COLO829 (cell line): ENCODE measurements around the gene ADAM17.
"Not testable (repeated sequence)": the region's sequence is repeated elsewhere in the genome, so short reads cannot be mapped to it uniquely, and the experiment has no call there.

Source experiments
- DNase-seq: peaks from one replicate; pipeline ENCODE4 v3.0.0; 2012; ENCODE audit warnings: low spot score

Gene ADAM17

DNA sequence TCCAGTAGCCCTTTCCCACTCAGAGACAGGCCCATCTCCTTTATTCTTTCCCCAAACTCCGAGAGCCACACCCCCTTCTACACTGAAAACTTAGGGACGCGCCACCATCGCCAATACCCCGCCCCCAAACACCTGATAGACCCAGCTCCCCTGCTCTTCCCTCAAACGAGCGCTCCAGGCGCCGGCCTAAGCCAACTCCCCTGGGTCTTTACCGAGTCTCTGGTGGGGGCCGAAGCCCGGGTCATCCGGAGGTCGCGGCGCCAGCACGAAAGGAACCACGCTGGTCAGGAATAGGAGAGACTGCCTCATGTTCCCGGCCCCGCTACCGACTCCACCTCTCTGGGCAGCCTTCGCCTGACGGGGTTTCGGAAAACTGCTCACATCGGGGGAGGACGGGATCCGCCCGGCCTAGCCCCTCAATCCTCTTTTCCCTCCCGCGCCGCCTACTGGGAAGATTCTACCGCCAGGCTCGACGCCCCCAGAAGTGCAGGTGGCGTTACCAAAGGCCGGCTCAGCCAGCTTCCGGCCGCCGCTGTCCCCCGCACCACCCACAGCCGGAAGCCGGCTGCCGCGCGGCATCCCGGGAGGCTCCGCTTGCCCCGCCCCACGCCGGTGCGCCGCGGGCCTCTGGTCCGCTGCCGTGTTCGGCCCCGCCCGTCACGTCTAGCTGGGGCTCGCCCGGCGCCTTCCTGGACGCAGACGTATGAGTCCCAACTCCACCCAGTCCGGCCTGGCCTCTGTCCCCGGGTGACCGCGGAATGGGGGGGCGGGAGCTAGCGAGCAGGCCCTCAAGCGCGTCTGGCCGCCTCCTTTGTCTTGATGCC, at the start of gene ADAM17:
ADAM17 (minus strand) TSS at position 534 of the 824 bp plus-strand sequence; CDS start at position 309, 225 bp downstream.
- DNase-seq = peak; percentile 79

DNA sequence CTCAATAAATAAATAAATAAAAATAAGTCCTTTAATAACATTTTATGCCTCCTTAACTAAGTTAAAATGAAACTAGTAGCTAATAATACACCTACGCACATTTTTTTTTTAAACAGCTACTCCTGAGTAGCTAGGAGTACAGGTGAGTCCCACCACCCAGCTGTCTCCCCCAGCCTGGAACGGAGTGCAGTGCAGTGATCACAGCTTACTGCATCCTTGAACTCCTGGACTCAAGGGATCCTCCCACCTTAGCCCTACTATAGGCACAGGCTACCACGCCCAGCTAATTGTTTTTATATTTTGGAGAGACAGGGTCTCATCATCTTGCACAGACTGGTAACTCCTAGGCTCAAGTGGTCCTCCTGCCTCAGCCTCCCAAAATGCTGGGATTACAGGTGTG, 46.8 kb upstream of the ADAM17 start:
- DNase-seq = no peak

DNA sequence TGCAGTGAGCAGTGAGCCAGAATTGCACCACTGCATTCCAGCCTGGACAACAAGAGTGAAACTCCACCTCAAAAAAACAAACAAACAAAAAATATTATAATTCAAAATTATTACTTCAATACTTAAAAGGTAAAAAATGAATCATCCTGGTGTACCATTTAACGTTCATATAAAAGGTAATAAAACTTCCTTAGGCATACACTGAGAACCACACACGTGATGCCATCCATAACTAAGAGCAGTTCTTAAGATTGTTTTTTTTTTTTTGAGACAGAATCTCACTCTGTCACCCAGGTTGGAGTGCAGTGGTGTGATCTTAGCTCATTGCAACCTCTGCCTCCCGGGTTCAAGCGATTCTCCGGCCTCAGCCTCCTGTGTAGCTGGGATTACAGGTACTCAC, 45.8 kb upstream of the ADAM17 start:
- no peak for DNase-seq

DNA sequence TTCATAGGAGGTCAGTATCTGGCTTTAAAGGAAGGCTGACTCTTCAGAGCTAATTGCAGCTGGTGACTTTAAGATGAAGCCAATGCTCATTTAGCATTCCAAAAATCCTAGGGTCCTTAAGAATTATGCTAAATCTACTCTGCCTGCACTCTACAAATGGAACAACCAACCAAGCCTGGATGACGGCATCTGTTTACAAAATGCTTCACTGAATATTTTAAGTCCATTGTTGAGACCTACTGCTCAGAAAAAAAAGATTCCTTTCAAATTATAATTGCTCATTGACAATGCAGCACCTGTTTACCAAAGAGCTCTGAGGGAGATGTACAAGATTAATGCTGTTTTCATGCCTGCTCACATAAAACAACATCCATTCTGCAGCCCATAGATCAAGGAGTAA, 43.8 kb upstream of the ADAM17 start:
- no peak for DNase-seq

DNA sequence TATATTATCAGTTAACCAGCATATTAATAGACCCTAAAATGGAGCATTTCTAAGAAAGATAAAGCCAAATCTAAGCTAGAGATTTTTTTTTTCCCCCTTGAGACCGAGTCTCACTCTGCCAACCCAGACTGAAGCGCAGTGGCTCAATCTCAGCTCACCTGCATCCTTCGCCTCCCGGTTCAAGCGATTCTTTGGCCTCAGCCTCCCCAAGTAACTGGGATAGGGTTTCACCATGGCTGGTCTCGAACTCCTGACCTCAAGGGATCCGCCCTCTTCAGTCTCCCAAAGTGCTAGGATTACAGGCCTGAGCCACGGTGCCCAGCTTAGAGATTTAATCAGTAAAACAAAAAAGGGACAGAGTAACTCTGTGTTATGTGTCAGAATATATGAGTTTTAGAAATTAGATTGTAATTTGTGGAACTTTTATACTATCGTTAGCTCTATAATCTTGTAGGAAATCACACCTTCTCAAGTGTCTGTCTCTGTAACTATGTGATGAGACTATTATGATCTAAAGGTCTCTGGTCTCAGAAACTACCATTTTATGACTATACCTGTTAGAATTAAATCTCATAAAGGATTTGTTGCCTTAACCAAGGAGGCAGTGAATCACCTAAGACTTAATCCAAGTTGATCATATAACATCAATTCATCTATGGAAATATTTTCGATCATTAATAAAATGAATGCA, 41.1 kb upstream of the ADAM17 start:
- DNase-seq = no peak

DNA sequence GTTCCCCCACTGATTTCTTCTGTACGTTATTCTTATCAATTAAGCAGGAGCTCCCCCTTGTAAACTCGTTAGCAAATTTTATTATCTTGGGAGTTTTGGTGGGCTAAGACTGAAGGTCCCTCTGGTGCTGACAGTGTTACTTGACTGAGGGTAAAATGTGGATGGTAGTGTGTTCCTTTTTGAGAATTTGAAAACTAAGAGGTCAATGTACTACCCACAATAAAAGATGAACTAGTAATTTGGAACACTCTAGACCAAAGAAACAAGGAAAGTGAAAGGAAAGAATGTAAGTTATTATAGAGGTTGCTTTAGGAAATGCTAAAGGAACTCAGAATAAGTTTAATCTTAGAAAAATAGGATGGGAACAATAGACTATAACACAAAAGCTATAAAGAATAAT, 40.1 kb upstream of the ADAM17 start:
- DNase-seq = no peak

DNA sequence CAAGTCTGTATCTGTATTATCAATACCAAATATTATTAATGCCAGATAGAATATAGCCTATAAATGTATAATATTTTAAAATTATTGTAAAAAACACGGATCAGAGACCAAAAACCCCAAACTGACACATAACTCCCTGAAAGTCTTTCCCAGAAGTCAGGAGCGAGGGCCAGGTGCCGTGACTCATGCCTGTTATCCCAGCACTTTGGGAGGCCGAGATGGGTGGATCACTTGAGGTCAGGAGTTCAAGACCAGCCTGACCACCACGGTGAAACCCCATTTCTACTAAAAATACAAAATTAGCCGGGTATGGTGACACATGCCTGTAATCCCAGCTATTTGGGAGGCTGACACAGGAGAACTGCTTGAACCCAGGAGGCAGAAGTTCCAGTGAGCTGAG, 39.6 kb upstream of the ADAM17 start:
- DNase-seq = not testable (repeated sequence)

DNA sequence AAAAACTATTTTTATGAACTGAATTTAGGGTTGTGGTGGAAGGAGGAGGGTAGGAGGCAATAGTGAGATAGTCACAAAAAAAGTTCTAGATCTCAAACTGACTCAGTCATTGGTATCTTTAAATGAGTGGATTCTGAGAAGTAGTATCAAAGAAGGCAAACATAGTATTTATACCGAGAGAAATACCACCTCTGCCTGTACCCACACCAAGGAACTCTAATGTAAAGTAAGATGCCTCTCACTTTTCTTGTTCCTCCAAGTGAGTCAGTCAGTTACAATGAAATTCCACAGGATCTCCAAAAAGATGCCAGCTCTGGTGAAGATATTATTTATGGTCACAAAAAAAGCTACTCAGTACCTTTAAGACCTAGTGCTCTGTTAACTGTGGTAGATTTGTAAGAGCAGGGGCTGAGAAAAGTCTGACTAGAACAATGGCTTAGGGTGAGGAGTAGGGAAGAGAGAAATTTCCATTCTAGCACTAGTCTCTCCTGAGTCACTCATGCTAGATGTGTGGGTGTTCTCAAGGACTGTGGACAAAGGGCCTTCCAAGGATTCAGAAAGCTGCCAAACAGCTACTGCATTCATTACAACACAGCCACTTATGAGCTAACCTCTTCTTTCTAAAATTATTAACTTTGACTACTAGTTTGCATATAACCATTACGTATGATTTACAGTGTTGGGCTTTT, 38.9 kb upstream of the ADAM17 start:
- DNase-seq = peak; percentile 89

DNA sequence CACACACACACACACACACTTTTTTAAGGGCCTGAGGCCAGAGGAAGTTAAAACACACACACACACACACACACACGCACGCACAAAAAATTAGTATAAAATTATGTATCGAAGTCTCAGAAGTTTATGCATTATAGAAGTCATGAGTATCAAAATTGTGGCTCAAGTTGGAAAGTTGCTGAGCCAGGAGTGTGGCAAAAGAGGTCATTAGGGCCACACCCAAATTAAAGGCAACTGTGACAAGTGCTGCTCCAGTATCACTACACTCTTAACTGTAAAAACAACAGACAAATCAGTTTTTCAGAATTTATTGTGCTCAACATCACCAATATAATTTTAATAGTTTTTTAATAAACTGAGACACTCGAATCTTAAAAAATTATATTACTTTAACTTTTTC, 38.3 kb upstream of the ADAM17 start:
- DNase-seq = no peak

DNA sequence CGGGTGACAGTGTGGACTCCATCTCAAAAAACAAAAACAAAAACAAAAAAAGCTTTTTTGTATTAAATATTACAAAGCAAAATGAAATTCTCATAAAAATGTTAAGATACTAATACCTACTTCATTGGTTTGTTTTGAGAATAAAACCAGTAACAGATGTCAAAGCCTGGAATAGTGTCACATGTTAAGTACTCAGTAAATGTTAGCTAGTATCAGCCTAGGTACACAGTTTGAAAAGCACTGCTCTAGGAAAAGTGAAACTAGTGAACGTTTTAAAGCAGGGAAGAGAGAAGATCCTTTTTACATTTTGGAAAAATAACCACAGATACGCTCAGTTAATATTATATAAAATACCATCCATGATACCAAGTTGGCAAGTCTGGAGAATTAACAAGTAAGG, 37.1 kb upstream of the ADAM17 start:
- DNase-seq = no peak

DNA sequence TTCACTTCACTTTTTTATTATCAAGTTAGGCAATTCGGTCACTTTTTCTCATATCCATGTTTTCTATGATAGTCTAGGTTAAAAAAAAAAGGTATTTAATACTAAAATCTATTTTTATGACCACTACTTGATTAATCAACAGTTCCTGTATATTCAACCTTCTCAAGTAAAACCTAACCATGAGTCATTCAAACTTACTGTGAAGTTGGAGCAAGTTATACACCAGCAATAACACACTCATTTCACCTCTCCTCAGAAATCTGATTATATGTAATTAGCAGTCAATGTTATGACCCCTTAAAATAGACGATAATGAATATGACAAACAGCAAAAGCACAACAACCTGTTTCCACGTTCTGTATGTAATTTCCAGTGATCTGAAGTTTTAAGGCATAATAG, 35.0 kb upstream of the ADAM17 start:
- no peak for DNase-seq

DNA sequence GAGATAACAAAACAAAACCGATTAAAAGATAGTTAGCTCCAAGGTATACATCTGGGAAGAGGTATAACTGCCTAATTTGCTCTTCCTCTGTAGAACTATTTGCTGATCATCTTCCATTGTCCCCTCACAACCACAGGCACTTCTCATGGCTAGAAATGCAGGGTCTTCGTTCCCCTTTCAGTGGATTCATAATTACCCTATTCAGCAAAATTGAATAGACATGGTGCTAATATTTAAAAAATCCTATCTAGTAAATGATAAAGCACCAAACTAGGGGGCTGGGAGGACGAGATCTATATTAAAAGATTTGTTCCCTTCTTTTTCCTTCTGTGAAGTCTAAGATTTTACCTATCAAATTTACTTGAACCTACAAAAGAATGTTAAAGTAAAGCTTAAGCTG, 30.8 kb upstream of the ADAM17 start:
- DNase-seq = no peak

DNA sequence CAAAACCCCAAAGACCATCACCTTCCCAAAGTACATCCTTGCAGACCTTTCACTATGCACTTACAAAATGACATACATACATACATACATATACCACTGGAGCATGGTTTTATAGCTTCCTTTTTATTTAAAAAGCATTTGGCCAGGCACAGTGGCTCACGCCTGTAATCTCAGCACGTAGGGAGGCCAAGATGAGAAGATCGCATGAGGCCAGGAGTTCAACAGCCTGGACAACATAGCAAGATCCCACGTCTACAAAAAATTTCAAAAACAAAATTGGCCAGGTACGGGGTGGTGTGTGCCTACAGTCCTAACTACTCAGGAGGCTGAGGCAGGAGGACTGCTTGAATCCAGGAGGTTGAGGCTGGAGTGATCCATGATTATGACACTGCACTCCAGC, 29.9 kb upstream of the ADAM17 start:
- no peak for DNase-seq

DNA sequence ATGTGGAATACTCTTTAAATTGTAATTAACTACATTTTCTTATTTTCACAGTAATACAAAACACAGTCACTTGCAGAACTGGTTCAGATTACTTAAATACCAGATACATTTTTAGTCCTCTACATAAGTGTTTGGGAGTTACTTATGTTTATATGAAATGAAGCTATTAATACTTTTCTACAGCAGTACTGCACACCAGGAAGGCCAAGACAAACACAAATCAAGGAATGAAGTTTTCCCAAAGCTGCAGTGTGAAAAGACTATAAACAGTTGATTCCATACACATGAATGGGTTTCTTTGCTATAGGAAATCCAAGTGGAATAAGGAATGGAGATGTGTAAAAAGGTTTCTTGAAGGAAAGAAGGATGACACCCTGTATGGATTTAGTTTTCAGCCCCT, 29.3 kb upstream of the ADAM17 start:
- not testable (repeated sequence) for DNase-seq

DNA sequence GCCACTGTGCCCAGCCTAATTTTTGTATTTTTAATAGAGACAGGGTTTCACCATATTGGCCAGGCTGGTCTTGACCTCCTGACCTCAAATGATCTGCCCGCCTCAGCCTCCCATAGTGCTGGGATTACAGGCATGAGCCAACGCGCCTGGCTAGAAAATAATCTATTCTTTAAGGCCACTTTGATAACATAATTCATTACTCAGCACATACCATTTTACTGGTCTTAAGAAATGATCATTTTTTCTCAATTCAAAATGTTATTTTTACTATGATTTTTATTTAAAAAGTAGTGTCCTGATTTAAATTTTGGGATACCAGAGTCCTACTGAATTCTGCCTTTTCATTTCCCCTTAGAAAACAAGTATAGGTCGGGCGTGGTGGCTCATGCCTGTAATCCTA, 27.0 kb upstream of the ADAM17 start:
- no peak for DNase-seq

DNA sequence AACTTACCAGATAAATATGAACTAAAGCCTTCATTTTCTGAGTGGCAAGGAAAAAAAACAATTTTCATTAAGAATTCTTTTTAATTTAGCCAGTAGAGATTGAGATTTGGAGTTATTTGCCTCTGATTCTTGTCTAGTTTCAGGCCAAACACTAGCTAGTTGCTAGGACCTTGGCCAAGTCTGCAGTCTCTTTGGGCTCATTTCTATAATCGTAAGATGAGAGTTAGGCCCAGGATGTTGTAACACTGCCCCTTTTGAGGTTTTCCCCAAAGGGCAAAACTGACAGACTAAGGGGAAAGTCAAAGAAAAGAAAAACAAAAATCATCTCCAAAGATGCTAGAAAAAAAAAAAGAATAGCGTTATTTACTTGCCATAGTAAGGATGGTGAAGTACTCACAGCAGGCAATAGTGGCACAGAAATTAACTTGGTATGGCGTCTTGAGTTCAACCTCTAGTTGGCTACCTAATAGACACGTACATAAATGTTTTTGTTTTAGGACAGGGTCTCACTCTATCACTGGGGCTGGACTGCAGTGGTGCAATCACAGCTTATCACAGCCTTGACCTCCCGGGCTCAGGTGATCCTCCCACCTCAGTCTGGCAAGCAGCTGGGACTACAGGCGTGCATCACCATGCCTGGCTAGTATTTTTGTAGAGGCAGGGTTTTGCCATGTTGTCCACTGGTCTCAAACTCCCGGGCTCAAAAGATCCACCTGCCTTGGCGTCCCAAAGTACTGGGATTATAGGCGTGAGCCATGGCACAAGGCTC, 23.0 kb upstream of the ADAM17 start:
- no peak for DNase-seq

DNA sequence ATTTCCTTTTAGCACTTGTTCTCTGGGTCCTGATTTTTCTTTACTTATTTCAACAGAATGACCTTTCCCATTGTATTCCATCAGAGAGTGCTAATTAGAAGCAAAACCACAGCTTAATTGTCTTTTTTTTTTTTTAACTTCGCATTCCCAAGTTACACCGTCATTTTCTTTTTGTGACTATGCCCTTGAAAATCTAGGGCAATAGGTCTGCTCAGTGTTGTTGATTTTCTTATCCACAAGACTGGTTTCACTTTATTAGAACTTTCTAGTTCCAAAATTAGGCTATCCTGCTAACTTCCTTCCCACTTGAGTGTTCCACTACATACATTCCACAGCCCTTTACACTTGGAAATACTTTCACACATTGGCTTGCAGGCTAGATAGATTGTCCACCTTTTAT, 18.7 kb upstream of the ADAM17 start:
- DNase-seq = no peak

DNA sequence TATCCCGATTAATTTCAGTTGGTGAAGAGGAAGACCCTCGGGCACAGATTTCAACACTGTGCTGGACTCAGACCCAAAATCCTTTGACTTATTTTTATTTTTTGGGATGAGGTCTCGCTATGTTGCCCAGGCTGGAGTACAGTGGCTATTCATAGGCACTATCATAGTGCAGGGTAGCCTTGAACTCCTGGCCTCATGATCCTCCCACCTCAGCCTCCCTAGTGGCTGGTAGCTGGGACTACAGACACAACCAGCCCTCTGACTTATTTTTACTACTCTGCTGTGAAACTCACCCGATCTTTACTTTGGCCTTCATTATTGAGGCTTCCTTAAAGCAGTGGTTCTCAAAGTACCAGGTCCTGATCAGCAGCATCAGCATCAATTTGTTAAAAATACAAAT, 18.2 kb upstream of the ADAM17 start:
- DNase-seq = no peak

DNA sequence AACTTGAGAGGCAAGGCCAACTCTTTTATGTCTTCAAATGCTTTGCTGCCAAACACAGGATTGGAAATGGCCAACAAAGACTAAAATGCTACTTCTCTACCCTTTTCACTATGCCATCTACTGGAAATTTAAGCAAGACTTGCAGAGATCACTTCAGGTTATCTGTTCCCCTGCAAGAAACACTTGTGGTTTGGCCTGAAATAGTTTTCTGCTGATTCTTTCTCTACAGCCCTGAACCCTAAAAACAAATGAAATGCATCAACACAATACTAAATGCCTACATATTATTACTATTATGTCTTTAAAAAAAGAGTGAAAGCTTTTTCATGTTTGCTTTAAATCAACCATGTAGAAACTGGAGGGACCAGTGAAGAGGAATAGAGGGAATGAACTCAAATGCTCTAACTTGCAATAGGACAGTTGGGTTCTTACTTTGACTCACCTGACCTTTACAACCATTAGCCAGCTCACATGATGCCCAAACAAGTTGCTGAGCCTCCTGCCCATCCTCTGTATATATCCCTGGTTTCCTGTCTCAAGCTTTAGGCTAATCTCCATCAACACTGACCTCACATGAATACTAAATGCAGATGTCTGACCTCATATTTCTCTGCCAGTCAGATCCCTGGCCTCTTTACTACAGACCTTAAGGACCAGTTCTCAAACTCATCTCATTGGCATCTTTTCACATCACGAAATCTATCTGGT, 17.5 kb upstream of the ADAM17 start:
- no peak for DNase-seq

DNA sequence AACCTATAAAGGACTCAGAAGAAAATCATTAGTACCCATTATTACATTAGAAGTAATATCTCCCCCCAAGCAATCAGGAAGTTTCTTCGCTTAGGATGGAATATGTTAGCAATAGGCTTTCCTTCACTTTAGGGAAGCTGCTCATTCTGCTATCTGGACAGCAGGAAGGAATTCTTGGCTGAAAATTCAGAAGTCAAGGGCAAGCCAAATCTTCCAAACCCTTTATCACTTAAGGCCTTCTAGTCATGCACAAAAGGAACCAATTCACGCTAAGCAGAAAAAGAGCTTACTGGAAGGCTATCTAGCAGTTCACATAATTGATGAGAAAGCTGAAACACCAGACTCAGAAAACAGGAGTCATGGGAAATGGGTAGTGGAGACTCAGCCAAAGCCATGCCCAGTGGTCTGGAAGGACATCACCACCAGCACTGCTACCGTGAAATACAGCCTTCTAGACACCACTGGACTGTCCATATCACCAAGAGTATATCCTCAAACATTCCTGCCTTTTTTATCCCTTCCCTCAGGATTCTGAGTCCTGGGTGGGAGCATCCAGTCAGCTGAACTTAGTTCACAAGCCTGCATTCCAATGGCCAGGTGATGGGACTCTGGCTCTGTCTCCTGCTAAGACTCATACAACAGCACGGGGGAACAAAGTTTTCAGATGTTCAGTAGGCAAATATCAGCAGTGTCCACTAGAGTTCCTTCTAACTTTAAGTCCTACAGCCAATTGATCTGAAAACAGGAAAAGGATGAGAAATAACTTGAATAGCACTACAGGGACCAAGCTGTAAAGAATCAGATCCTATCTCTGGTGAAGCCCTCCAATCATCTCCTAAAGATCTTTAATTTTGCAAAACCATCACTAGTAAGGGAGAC, 14.8 kb upstream of the ADAM17 start:
- DNase-seq = no peak
